H1 (cell line): ENCODE measurements around the gene APBA3. TPM values are rescaled to one million over a fixed set of nuclear protein-coding genes. Genes with fewer than 3 reads are reported as not detected.

Source experiments
- EP300 ChIP-seq, 2 experiments: IDR thresholded peaks; 1 replicate in 1 of 2; 2 replicates in 1 of 2; pipeline ENCODE4 v1.6.1; 2011 to 2012; ENCODE audit warnings: low read depth in 2 of 2, low read length in 2 of 2, mild to moderate bottlenecking in 2 of 2, borderline replicate concordance in 1 of 2, inconsistent platforms in 1 of 2, moderate library complexity in 1 of 2
- POLR2AphosphoS5 ChIP-seq: IDR thresholded peaks from 2 replicates; pipeline ENCODE4 v1.6.1; 2011; ENCODE audit warnings: low read depth, low read length
- SIN3A ChIP-seq, 2 experiments: IDR thresholded peaks in 1 of 2; conservative IDR thresholded peaks in 1 of 2; 2 replicates each; pipeline ENCODE4 v1.6.1; 2011 to 2012; ENCODE audit warnings: low read length in 2 of 2, improper control_type of control experiment in 1 of 2, low read depth in 1 of 2, mild to moderate bottlenecking in 1 of 2
- polyA plus RNA-seq, 7 experiments: library from polyadenylated mRNA; depleted of rRNA in 3 of 7; stranded (reverse) in 5 of 7; unstranded in 2 of 7; fragments of >200 nt in 5 of 7; fragments of 200-250 nt in 2 of 7; gene quantifications; 1 replicate in 5 of 7; 2 replicates in 1 of 7; 4 replicates in 1 of 7; pipeline versions ENCODE4 v1.2.1 to v1.2.3, GENCODE V29; 2011 to 2013; ENCODE audit warnings: missing spikeins in 2 of 7, mixed read lengths in 2 of 7
- total RNA-seq: library from RNA; stranded (reverse); fragmentation: NEBNext Ultra II Directional; extraction: Animal tissue kit (Norgen Biotek cat#: 25700); gene quantifications from 2 replicates; pipeline ENCODE4 v1.2.1, GENCODE V29; 2021

APBA3 gene
- total and polyA plus RNA-seq, 2 of the 8 experiments (the other 6 are each of a cell fraction or from before 2014, with no cell fraction given) = 21.4 to 36.9 TPM

- TF ChIP-seq EP300 (IDR thresholded peaks at IDR 0.05; ENCODE audit: borderline replicate concordance in 1 of 2, low read depth in 2 of 2, low read length in 2 of 2) = no peak
- TF ChIP-seq SIN3A (conservative IDR thresholded peaks at IDR 0.05 in 1 of 2, IDR thresholded peaks at IDR 0.05 in 1 of 2; ENCODE audit: low read depth in 1 of 2, low read length in 2 of 2) = no peak
- TF ChIP-seq POLR2AphosphoS5 = no peak
Observed at GRCh38 chr19:3746371-3747056, 15.0 kb downstream of the APBA3 start (continued).
